Measurements from ENCODE around the gene TSSC4. TPM values are rescaled to one million over a fixed set of nuclear protein-coding genes. Genes with fewer than 3 reads are reported as not detected.
A peak's percentile ranks its signal among the peaks of the same experiment; 100 is the strongest.

TSSC4 gene
- total and polyA plus RNA-seq, 9 of the 15 experiments (the other 6 are each of a cell fraction or from before 2014, with no cell fraction given): 0.41 to 54.2 (median 11.0) TPM

GRCh38 chr11:2388431-2389376, 11.8 kb upstream of the TSSC4 start:
- TF ChIP-seq ZFP36 (IDR thresholded peaks at IDR 0.05; ENCODE audit: low read depth, low read length, partially characterized antibody): peak; percentile 87
- no peak for TF ChIP-seq FOXJ2 (tag; IDR thresholded peaks at IDR 0.05)
- peak; percentile 31; the same call in 1 of the 2 replicates for TF ChIP-seq POLR2G (IDR thresholded peaks at IDR 0.05; ENCODE audit: low read depth, low read length)
- Histone ChIP-seq H3K4me1 (replicated peaks in 1 of 2; ENCODE audit: control insufficient read depth in 2 of 2, insufficient read depth in 2 of 2, low read length in 2 of 2) (peaks cover 8 to 87% of the 10 kb centered on the region in 2 experiments; a peak in 3 of 5 replicates), H3K9me3 (replicated peaks; ENCODE audit: control insufficient read depth, insufficient read depth, low read depth, low read length) (no peaks in the 10 kb centered on the region), H3K36me3 (ENCODE audit: control insufficient read depth, insufficient read depth, low read length) (peaks cover 69% of the 10 kb centered on the region; the same call in 2 of the 3 replicates), H3K79me2 (ENCODE audit: control insufficient read depth, insufficient read depth, low read length) (peaks cover 76% of the 10 kb centered on the region), H3K4me3 (no peak overlapping the region), H3K4me2 (ENCODE audit: insufficient read depth, low read length) (no peak overlapping the region), H3K27ac (ENCODE audit: extremely low read depth, low read depth, low read length) (no peak overlapping the region), H2AFZ (ENCODE audit: low read depth, low read length) (no peak overlapping the region), H3K9me1 (ENCODE audit: control insufficient read depth, insufficient read depth, low read length) (peaks cover 20% of the 10 kb centered on the region), H3K27me3 (ENCODE audit: control insufficient read depth in 2 of 2, insufficient read depth in 2 of 2, low read length in 2 of 2) (no peaks in the 10 kb centered on the region), H4K20me1 (replicated peaks; ENCODE audit: control insufficient read depth, insufficient read depth, low read length) (peaks cover 65% of the 10 kb centered on the region), H3K9ac (ENCODE audit: insufficient read depth in 1 of 2, low read depth in 2 of 2, low read length in 2 of 2) (peak overlapping the region in 1 of 2 experiments; percentile 87; a peak in 3 of 4 replicates)
- WGBS (ENCODE audit: insufficient coverage, low coverage, missing lambda C conversion rate): 80% methylated on average over 12 of the region's 15 CpGs
- DNase-seq (ENCODE audit: extremely low read depth in 1 of 4, low spot score in 3 of 4): no peak
- FAIRE-seq: no peak
- BruUV-seq (replicated peaks): no TSS peak
- ATAC-seq: no peak
- ChIA-PET CTCF (ENCODE audit: low intra/inter-chr PET ratio) (interaction anchor here (0.7 kb wide), 1 partner anchor 144 kb away, joined by 3 read pairs; no protein-coding TSS in a partner anchor), POLR2A (interaction anchor here (1.0 to 2.6 kb wide), 2 partner anchors 10 to 22 kb away, joined by 3 to 7 read pairs; no protein-coding TSS in a partner anchor)
- in situ Hi-C loops (cut with MboI) (no loop called here), intact Hi-C loops (cut with micrococcal nuclease) (no loop called here)

All from K562 (cell line).